ENCODE results near the gene BIN2.

The BIN2 gene

DNA sequence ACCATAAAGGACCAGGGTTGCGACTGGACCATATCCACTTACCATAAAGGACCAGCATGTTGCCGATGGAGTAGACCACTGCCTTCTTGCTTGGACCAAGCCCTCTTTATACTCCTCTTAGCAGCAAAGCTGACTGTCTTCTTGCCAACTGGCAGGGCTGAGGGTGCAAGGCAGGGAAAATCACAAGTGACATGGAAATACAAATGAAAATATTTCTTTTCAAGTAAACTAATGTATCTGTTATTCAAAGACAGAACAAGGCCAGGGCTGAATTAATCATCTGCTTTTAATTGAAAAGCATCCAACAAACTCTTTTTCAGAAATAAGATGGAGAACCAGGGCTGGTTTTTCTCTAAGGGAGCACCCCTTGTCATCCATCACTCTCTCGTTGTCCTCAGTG is 22.6 kb upstream of the BIN2 start, which contains the start of gene CELA1:
CELA1 (minus strand) TSS at position 99 of the 400 bp plus-strand sequence; CDS start at position 58, 41 bp downstream.
- in situ Hi-C loops (cut with MboI; ENCODE audit: low sequenced_read_pairs), result loop anchor here (25.0 kb wide), 1 partner anchor 559 kb away; no protein-coding TSS in a partner anchor

DNA sequence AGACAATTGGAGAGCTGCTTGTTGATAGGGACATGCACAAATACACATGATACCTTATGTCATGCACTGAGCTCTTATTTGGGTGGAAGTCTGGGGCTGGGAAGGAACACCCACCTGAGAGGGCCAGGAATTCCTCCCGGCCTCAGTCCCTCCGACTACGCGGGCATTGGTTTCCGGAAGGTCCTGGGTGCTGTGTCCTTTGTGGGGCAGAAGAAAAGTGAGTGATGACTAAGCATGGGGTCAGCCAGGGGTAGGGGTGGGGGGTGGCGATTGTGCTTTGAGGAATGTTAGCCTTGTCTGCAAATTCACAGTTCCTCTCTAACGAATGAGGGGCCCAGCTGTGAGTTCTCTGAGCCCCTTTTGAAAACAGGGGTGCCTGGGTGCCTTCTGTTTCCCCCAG is 21.7 kb upstream of the BIN2 start:
- in situ Hi-C loops (cut with MboI; ENCODE audit: low sequenced_read_pairs), result loop anchor here (25.0 kb wide), 1 partner anchor 558 kb away; no protein-coding TSS in a partner anchor

DNA sequence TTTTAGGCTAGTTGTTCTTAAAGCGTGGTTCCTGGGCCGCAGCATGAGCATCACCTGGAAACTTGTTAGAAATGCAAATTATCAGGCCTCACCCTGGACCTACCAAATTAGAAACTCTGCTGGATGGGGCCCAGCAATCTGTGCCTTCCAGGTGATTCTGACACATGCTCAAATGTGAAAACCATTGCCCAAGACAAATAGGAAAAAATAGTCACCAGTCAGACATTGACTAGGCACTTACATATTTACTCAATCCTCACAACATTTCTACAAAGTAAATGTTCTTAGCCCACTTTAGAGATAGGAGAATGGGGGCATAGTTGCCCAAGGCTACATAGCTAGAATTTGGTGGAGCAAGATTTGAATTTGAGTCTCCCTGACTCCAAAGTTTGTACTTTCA is 19.2 kb upstream of the BIN2 start:
- in situ Hi-C loops (cut with MboI; ENCODE audit: low sequenced_read_pairs), result loop anchor here (25.0 kb wide), 1 partner anchor 556 kb away; no protein-coding TSS in a partner anchor

DNA sequence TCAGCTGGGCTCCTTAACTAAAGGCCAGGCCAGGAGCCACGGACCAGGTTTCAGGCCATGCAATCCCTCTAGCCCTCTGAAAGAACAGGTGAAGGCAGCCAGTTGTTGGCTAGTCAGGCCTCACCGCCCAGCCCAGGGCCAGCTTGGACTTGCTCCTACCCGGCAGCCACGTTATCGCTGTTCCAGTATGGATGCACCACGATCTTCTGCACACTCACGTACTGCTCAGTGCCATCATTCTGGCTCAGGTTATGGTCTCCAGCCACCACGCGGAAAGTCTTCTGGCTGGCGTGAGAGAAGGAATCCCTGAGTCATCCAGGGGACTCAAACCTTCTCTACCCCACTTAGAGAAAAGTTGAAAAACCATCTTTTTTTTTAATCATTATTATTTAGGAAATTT is 18.4 kb upstream of the BIN2 start:
- in situ Hi-C loops (cut with MboI; ENCODE audit: low sequenced_read_pairs), result loop anchor here (25.0 kb wide), 1 partner anchor 555 kb away; no protein-coding TSS in a partner anchor

DNA sequence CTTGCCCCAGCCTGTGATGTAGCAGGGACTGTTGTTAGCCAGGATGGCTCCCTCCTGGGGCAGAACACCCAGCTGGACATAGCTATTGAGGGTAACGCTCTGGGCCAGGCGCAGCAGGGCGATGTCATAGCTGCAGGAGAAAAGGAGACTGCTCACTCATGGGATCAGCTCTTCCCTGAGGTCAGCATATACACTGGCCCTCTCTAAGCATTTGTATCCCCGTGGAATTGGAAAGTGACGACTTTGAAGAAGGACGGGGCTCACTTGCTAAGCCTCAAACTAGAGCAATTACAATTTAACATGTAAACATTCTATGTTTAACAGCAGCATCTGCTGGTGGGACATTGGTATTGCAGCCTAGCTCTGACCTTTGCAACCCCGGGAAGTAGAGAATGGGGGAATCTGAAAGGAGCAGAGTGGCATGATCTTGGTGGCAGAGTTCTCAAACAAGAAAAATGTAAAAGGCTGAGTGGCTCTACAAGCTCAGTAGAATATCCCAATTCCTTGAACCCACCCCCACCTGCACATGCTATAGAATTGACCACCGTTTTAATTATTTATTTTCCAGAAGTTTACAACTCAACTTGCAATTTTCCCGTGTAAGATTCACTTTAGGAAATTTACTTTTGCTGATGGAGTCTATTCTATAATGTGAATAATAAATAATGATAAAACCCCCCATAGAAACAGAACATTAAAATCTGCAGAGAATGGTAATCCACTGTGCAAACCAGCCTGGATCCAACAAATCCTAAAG is 17.5 kb upstream of the BIN2 start:
- in situ Hi-C loops (cut with MboI; ENCODE audit: low sequenced_read_pairs), result loop anchor here (25.0 kb wide), 1 partner anchor 554 kb away; no protein-coding TSS in a partner anchor

DNA sequence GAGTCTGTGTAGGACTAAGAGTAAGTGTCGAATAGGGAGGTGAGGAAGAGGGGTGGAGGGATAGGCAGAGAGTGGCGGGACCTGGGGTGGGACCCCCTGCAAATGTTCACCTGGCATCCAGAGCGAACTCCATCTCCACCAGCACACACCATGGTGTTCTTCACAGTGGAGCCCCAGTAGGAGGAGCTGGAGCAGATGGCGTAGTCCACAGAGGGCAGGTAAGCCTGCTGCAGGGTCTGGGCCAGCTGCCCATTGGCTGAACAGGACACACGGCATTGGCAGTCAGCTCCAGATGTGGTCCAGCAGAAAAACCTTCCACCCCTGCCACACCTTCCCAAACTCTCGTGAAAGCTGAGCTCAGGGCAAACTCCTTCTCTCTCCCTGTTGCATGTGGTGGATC is 15.8 kb upstream of the BIN2 start:
- in situ Hi-C loops (cut with MboI; ENCODE audit: low sequenced_read_pairs), result loop anchor here (25.0 kb wide), 1 partner anchor 552 kb away; no protein-coding TSS in a partner anchor

DNA sequence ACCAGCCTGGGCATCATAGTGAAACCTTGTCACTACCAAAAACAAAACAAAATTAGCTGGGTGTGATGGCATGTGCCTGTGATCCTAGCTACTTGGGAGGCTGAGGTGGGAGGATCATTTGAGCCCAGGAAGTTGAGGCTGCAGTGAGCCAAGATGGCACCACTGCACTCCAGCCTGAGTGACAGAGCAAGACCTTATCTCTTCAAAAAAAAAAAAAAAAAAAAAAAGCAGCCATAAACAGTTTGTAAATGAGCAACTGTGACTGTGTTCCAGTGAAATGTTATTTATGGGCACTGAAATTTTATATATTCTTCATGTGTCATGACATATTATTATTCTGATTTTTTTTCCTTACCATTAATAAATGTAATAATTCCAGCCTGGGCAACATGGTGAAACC is 13.4 kb upstream of the BIN2 start:
- in situ Hi-C loops (cut with MboI; ENCODE audit: low sequenced_read_pairs), result loop anchor here (25.0 kb wide), 1 partner anchor 550 kb away; no protein-coding TSS in a partner anchor

DNA sequence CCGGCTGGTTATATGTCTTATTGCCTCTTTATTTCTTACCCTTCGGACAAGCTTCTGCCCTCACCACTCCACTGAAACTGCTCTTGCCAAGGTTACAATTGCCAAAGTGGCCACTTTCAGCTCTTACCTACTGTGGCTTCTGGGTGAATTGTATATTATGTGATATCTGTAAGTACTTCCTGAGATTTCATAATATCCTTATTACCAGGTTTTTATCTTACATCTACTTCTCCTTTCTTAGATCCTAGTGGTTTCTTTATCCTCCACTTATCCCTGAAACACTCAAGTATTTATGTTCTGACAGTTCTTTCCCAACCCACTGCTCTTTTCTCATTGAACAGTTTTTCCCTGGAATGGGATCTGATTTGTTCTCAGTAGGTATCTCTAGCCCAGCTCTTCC is 12.0 kb upstream of the BIN2 start:
- in situ Hi-C loops (cut with MboI; ENCODE audit: low sequenced_read_pairs), result loop anchor here (25.0 kb wide), 1 partner anchor 549 kb away; no protein-coding TSS in a partner anchor

DNA sequence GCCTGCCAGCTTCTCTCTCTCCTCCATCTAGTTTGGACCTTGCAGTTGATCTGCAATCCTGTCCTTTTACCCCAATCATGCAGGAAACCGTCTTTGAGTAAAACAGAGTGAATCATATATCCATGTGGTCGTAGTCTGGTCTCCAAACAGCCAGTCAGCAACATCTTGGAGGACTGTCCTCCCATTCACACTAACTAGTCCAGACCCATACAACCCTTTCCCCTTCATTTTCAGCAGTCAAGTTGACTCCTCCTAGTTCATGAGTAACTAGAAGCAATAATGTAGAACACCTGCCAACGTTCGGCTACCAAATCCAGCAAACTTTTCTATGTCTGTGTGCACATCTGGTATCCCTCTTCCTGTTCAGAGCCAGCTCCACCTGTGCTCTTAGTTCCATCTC is 10.8 kb upstream of the BIN2 start:
- in situ Hi-C loops (cut with MboI; ENCODE audit: low sequenced_read_pairs), result loop anchor here (25.0 kb wide), 1 partner anchor 547 kb away; no protein-coding TSS in a partner anchor

DNA sequence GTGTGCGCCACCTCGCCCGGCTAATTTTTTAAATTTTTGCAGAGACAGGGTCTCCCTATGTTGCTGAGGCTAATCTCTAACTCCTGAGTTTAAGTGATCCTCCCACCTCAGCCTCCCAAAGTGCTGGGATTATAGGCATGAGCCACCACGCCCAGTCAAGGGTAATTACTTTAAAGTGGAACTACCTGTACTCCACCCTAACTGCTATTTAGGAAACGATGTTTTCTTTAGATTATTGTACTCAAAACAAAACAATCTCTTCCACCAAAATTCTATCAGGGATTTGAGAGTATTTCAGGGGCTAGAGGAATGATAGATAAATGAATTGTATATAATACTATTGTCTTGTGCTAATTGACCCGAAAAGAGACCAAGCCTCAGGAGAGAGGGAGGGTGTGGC is 9.6 kb upstream of the BIN2 start:
- in situ Hi-C loops (cut with MboI; ENCODE audit: low sequenced_read_pairs), result loop anchor here (25.0 kb wide), 1 partner anchor 546 kb away; no protein-coding TSS in a partner anchor

DNA sequence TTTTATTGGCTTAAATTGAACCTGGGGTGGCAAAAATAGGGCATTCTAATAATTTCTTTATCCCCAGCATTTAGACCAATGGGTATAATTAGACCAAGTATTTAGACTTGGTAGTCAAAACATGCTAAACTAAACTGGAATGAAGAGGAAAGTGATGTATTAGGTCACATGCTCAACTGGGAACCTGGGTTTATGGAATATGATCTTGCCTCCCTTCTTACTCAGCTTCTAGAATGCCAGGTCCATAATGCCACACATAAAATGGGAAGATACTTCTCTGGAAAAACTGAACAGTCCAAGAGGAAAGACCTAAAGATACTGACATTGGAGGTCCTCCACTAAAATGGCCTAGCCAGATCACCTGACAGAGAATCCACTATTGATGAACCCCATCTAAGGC is 6.2 kb upstream of the BIN2 start:
- in situ Hi-C loops (cut with MboI; ENCODE audit: low sequenced_read_pairs), result loop anchor here (25.0 kb wide), 1 partner anchor 543 kb away; no protein-coding TSS in a partner anchor

DNA sequence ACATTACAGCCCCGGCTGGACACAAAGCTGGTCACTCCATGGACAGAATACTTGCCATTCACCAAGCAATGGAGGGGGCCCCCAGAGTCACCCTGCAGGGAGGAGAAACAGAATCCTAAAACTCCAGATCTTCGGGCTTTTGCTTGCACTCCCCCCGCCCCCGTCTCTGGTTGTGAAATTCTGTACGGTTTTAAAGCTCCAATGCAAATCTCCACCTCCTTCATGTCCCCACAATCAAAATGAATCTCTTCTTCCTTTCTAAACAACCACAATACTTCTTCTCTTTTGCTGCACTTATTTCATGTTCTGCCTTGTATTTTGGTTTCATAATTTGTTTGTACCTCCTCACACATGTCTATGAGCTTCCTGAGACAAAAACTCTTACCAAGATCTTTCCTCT is 5.8 kb upstream of the BIN2 start:
- in situ Hi-C loops (cut with MboI; ENCODE audit: low sequenced_read_pairs), result loop anchor here (25.0 kb wide), 1 partner anchor 542 kb away; no protein-coding TSS in a partner anchor

DNA sequence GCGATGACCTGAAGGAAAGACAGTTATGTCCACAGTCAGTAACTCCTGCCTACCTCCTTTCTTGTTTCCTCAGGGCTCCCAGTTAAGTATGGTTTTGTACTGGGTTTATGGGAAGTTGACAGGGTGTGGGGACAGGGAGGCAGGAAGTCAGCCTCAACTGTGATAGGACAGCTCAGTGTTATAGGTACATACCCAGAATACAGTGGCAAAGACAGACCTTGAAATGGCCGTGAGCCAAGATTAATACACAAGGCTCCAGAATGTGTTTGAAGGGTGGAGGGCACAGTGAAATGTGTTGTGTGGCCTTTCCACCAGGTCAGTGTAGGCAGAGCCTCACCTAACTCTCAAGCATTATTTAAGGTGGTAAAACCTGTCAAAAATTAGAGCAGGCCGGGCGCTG is 4.6 kb upstream of the BIN2 start:
- in situ Hi-C loops (cut with MboI; ENCODE audit: low sequenced_read_pairs), result loop anchor here (25.0 kb wide), 1 partner anchor 541 kb away; no protein-coding TSS in a partner anchor

DNA sequence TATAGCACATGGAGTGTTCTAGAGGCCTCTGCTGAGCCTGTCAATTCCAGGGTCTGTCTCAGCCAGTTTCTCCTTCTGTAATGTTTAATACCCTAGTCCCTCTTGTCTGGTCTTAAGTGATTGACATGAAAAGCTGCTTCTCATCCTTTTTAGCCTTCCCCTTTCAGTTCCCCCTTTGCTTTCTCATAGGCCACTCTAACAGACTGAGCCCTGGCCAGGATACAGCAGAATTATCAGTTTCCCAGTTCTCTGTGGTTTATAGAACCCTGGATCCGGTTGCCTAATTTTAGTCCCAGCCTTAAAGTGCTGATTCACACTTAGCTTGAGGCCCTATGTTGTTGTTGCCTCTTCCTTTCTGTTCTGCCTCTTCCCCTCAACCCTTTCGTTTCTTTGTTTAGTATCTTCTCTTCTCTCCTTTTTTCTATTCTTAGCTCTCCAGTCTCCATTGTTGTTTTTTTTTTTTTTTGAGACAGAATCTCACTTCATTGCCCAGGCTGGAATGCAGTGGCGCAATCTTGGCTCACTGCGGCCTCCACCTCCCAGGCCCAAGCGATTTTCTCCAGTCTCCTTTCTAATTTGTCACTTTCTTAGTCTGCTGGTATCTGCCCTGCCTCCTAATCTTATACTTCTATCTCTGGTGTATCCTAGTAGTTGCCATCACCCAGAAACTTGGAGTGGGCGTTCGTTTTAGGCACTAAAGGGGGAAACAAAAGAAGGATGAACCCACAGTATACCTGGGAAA is 2.9 kb upstream of the BIN2 start:
- in situ Hi-C loops (cut with MboI; ENCODE audit: low sequenced_read_pairs), result loop anchor here (25.0 kb wide), 1 partner anchor 540 kb away; no protein-coding TSS in a partner anchor

DNA sequence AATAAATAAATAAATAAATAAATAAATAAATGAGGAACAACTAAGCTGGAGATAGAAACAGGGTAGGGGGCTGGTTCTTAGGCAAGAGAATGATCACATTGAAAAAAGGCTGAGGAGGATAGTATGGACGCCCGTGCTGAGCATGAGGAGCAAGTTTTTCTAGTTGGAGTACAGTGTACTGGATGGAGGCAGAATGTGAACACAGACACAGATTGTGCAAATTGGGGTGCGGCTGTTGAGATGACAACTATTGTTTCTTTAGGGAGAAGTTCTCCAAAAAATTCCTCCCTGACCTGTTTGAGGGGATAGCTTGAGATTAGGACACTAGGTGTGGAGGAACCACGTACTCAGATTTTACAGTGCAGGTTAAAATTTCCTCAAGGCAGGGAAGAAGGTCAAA is 979 bp upstream of the BIN2 start:
- in situ Hi-C loops (cut with MboI; ENCODE audit: low sequenced_read_pairs), result loop anchor here (25.0 kb wide), 2 partner anchors 538 to 813 kb away; partner anchors contain the start of gene DIP2B

DNA sequence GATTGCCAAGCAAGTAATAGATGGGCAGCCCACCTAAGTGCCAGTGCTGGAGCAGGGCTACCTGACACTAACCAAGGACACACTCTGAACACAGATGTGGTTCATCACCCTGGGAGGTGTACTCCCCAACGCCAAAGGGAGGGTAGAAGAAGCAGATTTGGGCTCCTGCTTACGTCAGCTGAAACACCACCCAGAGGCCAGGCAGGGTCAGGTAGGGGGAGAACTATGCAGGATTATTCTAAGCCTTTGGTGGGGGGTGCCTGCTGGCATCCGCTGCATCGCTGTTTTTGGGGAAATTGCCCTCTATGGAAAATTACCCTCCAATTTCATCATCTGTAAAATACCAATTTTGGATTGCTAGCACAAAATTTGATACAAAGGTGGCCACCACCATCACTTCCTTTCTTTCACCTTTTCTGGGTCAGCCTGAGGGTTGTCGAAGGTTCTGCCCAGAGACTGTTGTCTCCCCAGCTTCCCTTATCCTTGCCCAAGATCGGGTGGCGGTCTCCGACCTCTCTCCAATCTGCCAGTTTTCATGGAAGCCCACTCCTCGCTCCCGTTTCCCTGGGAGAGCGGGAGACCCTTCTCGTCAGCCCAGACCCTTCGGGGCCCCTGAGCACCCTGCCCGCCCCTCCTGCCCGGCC is 535 bp downstream of the BIN2 start:
- in situ Hi-C loops (cut with MboI; ENCODE audit: low sequenced_read_pairs), result loop anchor here (25.0 kb wide), 1 partner anchor 811 kb away; the partner anchor contains the start of gene DIP2B

DNA sequence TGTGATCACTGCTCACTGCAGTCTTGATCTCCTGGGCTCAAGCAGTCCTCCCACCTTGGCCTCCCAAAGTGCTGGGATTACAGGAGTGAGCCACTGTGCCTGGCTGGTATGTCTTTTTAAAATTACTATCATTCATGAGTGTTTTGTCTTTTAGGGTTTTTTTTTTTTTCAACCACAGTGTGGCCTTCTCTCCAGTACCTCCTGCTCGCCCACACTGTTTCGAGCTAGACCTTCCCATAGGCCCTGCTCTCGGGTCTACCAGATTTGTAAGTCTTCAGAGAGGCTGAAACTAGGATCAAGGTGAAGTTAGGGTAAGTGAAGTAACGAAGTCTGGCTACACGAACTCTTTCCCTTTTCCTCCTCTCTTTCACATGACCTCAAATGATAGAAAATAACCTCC is 1.5 kb downstream of the BIN2 start:
- in situ Hi-C loops (cut with MboI; ENCODE audit: low sequenced_read_pairs), result loop anchor here (25.0 kb wide), 1 partner anchor 810 kb away; the partner anchor contains the start of gene DIP2B

DNA sequence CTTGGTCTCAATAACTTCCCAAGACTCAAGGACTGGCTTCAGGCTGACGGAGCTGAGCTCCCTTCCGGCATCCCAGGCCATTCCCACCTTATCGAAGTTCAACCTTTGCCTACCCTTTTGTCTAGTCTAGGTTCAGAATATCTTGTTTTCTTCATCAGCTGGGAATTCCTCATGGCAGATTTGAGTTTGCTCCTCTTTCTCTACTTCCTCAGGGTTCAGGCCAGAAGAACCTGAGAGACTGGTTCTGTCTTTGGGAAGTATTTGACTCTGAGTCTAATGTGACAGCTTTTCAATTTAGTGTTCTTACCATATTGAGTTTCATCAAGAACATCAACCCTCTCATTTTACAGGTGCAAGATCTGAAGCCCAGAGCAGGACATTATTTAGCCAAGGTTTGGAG is 2.1 kb downstream of the BIN2 start:
- in situ Hi-C loops (cut with MboI; ENCODE audit: low sequenced_read_pairs), result loop anchor here (25.0 kb wide), 1 partner anchor 810 kb away; the partner anchor contains the start of gene DIP2B

DNA sequence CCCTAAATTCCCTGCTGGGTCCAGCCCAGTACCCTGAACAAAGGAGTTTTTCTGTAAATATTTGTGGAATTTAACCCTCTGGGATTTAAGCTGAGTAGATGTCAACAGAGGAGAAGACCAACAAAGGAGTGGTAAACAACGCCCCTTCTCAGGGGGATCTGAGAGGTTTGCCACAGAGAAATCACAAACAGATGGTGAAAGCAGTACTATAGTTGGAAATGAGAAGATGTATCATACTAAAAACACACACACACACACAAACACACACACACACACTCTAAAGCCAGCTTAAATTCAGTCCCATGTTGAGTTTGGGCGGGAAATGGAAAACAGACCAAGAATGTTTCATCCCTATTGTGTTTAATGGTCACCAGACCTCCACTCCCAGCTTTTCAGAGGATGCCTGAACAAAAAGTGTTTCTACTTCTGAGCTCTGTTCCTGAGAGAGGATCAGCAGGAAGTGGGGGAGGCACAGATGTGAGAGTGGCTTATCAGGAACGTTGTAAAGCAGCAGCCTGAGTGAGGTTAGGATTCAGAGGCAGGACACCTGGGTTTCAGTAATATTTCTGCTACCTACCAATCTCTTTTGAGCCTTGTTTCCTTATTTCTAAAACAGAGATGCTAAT is 3.2 kb downstream of the BIN2 start:
- in situ Hi-C loops (cut with MboI; ENCODE audit: low sequenced_read_pairs), result loop anchor here (25.0 kb wide), 1 partner anchor 809 kb away; the partner anchor contains the start of gene DIP2B

DNA sequence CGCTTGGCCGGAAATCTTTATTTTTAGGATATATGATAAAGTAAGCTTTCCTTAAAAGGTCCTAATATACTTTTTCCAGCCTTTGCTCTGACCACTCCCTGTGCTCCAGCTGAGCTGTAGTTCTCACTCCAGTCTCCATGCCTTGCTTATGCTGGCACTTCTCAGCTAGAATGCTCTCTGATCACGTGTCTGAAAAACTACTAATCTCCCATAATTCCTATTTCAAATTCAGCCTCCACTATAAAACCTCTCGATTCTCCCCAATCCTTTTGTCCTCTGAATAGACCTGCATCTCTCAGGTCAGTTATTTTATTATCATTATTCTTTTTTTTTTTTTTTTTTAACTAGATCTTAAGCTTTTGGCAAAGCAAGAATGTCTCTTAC is 3.7 kb downstream of the BIN2 start:
- in situ Hi-C loops (cut with MboI; ENCODE audit: low sequenced_read_pairs), result loop anchor here (25.0 kb wide), 1 partner anchor 808 kb away; the partner anchor contains the start of gene DIP2B
